HL-60/S4 treated with retinoic acid at 250 ng/mL for 4 days and 3 days (cell line): ENCODE measurements around the gene RILPL1.
"Not testable (repeated sequence)": the region's sequence is repeated elsewhere in the genome, so short reads cannot be mapped to it uniquely, and the experiment has no call there.

ENCODE experiments used
- in situ Hi-C: fragments of 300-500 bp; cut with MboI; formaldehyde crosslinking; loops from 2 replicates; pipeline ENCODE4 v1.7.0; 2022; ENCODE audit warnings: low sequenced_read_pairs

RILPL1 gene

GRCh38 chr12:123431951-123432817 lies 101.3 kb downstream of the RILPL1 start:
- in situ Hi-C loops = not testable (repeated sequence)

GRCh38 chr12:123429101-123429500 lies 104.4 kb downstream of the RILPL1 start:
- in situ Hi-C loops = not testable (repeated sequence)

- in situ Hi-C loops = no loop called here
These were observed 104.9 kb downstream of the RILPL1 start for GRCh38 chr12:123428591-123428990.

GRCh38 chr12:123427036-123427769 lies 106.3 kb downstream of the RILPL1 start:
- in situ Hi-C loops = no loop called here

GRCh38 chr12:123421314-123421713 lies 112.2 kb downstream of the RILPL1 start:
- in situ Hi-C loops = no loop called here
